ENCODE measurements around the gene CTDP1.

CTDP1 gene

DNA sequence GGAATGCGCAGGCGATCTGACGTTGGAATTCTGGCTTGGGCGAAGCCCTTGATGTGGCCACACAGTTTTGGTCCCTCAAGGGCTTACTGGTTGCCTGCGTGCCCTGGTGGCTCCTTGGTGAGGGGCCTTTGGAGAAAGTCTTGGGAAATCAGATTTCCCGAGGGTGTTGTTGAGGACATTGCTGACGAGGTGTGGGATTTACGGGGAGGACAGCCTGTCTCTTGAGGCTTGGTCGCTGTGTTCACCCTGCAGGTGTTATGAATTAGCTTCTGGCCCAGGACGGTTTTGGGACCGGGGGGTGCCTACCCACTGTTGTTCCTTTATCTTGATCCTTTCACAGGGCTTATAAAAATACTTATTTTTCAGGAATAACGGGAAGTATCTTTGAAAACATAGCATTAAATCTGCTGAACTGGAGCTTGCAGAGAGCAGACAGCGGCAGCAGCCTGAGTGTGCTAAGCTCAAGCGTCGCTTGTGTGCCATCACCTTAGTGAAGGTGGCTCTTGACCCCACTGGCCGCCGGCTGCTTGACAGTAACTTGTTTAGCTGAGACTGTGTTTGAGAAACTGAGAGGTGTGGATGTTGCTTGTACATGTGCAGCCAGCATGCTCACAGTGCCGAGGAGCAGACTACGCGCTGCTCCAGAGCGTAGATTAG, 4.2 kb downstream of the CTDP1 start:
- Histone ChIP-seq H3K4me3 (ENCODE audit: extremely low read depth, insufficient read depth, low read length, poor library complexity, severe bottlenecking) (no peak overlapping the region), H3K9me3 (ENCODE audit: control insufficient read depth, low read length) (no peaks in the 10 kb centered on the region), H3K36me3 (ENCODE audit: control insufficient read depth, insufficient read depth, low read length) (peaks cover 28% of the 10 kb centered on the region), H3K27ac (ENCODE audit: low read depth, low read length, severe bottlenecking) (no peak overlapping the region), H3K4me1 (ENCODE audit: control insufficient read depth, insufficient read depth, low read length, poor library complexity, severe bottlenecking) (peaks cover 15% of the 10 kb centered on the region)
- 91 to 94% methylated on average over 18 to 19 of the region's 21 CpGs for WGBS, 2 experiments (ENCODE audit: insufficient coverage in 2 of 2)

DNA sequence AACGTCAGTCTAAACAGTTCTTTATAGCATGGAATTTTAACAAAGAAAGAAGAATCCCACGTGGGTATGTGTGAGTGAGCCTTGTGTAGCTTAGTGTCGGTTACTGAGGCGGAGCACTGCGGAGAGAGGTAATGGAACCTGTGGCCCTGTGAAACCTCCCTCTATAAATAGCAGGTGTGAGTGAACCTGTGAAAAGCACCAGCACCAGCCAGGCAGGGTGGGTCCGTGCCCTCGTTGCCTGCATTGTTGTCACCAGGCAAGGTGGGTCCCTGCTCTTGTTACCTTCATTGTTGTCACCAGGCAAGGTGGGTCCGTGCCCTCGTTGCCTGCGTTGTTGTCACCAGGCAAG, 4.7 kb downstream of the CTDP1 start:
- H3K27ac ChIP-seq (ENCODE audit: low read depth, low read length, severe bottlenecking): no peak overlapping the region
- 83 to 93% methylated on average over 7 to 9 of the region's 10 CpGs for WGBS, 2 experiments (ENCODE audit: insufficient coverage in 2 of 2)
- peaks cover 15% of the 10 kb centered on the region for H3K4me1 ChIP-seq (ENCODE audit: control insufficient read depth, insufficient read depth, low read length, poor library complexity, severe bottlenecking)
- H3K9me3 ChIP-seq (ENCODE audit: control insufficient read depth, low read length): no peaks in the 10 kb centered on the region
- peaks cover 28% of the 10 kb centered on the region for H3K36me3 ChIP-seq (ENCODE audit: control insufficient read depth, insufficient read depth, low read length)
- no peak overlapping the region for H3K4me3 ChIP-seq (ENCODE audit: extremely low read depth, insufficient read depth, low read length, poor library complexity, severe bottlenecking)

DNA sequence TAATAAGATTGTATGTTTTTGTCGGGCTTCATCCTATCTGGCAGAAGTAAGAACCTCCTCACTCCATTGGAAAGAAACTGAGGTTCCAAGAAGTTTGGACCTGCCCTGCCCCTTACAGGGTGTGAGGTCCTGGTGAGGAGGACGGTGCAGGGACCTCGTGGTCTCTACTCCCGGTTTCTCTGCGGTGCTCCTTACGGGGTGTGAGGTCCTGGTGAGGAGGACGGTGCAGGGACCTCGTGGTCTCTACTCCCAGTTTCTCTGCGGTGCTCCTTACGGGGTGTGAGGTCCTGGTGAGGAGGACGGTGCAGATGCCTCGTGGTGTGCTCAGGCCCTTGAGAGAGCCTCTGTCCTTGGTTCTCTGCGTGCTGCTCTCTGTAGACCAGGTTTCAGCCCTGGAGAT, 5.2 kb downstream of the CTDP1 start:
- Histone ChIP-seq H3K27ac (ENCODE audit: low read depth, low read length, severe bottlenecking) (no peak overlapping the region), H3K9me3 (ENCODE audit: control insufficient read depth, low read length) (no peaks in the 10 kb centered on the region), H3K4me3 (ENCODE audit: extremely low read depth, insufficient read depth, low read length, poor library complexity, severe bottlenecking) (no peak overlapping the region), H3K4me1 (ENCODE audit: control insufficient read depth, insufficient read depth, low read length, poor library complexity, severe bottlenecking) (peaks cover 15% of the 10 kb centered on the region), H3K36me3 (ENCODE audit: control insufficient read depth, insufficient read depth, low read length) (peaks cover 28% of the 10 kb centered on the region)
- WGBS, 2 experiments (ENCODE audit: insufficient coverage in 2 of 2): 82 to 83% methylated on average over 8 to 9 of the region's 13 CpGs

DNA sequence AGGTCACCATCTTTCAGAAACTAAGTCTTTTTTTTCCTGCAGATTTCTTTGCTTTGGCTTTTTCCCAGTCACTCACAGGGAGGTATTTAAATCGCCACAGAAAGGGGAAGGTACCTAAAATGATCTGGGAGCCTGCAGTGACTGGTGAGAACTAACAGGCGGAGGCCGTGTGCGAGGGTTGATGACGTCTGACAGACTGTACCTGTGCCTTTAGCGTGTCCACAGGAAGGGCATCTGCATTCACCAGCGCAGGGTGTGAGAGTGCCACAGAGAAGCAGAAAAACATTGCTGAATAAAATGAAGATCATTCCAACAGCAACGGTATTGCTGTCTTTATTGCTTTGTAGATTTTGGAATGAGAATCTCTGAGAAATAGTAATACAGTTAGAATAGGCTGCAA, 5.7 kb downstream of the CTDP1 start:
- Histone ChIP-seq H3K4me3 (ENCODE audit: extremely low read depth, insufficient read depth, low read length, poor library complexity, severe bottlenecking) (no peak overlapping the region), H3K27ac (ENCODE audit: low read depth, low read length, severe bottlenecking) (no peak overlapping the region), H3K36me3 (ENCODE audit: control insufficient read depth, insufficient read depth, low read length) (peaks cover 28% of the 10 kb centered on the region), H3K4me1 (ENCODE audit: control insufficient read depth, insufficient read depth, low read length, poor library complexity, severe bottlenecking) (peaks cover 15% of the 10 kb centered on the region), H3K9me3 (ENCODE audit: control insufficient read depth, low read length) (no peaks in the 10 kb centered on the region)
- 94 to 95% methylated on average over 7 to 8 of the region's 8 CpGs for WGBS, 2 experiments (ENCODE audit: insufficient coverage in 2 of 2)

DNA sequence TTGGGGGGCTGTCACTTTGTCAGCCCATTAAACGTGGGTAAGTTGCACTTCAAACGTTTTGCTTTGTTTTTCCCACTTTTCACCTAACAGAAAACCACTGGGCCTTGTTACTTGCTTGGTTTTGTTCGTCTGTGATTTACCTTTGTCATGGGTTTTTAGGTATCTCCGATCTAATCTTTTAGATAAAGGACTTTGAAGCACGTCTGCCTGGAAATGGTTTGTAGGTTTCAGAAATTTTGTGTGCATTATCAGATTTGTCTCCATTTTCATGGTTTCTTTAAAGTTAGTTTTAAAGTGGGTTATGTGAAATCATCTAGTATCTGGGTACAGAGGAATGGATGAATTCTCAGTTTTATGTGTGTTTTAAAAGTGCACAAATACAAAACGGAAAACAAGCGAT, 6.4 kb downstream of the CTDP1 start:
- Histone ChIP-seq H3K4me1 (ENCODE audit: control insufficient read depth, insufficient read depth, low read length, poor library complexity, severe bottlenecking) (peaks cover 12% of the 10 kb centered on the region), H3K4me3 (ENCODE audit: extremely low read depth, insufficient read depth, low read length, poor library complexity, severe bottlenecking) (no peak overlapping the region), H3K9me3 (ENCODE audit: control insufficient read depth, low read length) (no peaks in the 10 kb centered on the region), H3K27ac (ENCODE audit: low read depth, low read length, severe bottlenecking) (no peak overlapping the region), H3K36me3 (ENCODE audit: control insufficient read depth, insufficient read depth, low read length) (peaks cover 28% of the 10 kb centered on the region)
- WGBS, 2 experiments (ENCODE audit: insufficient coverage in 2 of 2): 85 to 98% methylated on average over 4 to 7 of the region's 7 CpGs

DNA sequence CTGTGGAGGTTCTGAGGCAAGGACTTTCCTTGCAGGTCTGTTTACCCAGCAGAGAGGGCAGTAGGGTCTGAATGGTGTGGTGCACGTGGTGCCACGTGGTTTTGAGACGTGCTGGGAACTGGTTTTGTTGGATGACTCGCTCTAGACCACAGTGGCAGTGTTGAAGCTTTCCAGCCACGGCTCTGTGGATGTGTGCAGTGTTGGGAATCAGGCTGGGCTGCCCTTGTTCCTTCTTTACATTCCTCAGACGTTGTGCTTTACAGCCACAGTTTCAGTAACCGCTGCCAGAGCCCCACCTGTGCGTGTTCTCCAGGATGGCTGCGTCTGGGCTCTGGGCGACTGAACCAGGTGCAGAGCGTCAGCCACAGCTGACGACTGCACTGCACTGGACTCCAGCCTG, 8.2 kb downstream of the CTDP1 start:
- Histone ChIP-seq H3K27ac (ENCODE audit: low read depth, low read length, severe bottlenecking) (no peak overlapping the region), H3K4me3 (ENCODE audit: extremely low read depth, insufficient read depth, low read length, poor library complexity, severe bottlenecking) (no peak overlapping the region), H3K36me3 (ENCODE audit: control insufficient read depth, insufficient read depth, low read length) (peaks cover 20% of the 10 kb centered on the region), H3K9me3 (ENCODE audit: control insufficient read depth, low read length) (no peaks in the 10 kb centered on the region), H3K4me1 (ENCODE audit: control insufficient read depth, insufficient read depth, low read length, poor library complexity, severe bottlenecking) (no peaks in the 10 kb centered on the region)
- 96% methylated on average over 12 of the region's 12 CpGs for WGBS, 2 experiments (ENCODE audit: insufficient coverage in 2 of 2)

DNA sequence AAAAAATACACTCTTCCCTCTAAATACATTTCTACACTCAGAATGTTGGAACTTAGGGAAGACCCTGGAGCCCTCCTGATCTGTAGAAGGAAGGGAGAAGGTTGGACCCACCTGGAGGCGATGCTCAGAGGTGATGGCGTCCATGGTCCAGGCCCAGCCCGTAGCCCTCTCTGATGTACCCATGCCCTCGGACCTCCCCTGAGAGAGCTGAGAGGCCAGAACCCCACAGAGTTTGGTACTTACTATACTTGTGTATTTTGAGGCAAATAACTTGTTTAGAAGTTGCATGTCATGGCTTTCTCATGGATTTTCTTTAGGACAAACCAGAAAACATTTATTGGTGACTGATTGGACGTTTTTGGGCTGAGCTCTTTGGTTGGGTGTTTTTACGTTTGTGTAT, 10.5 kb downstream of the CTDP1 start:
- Histone ChIP-seq H3K36me3 (ENCODE audit: control insufficient read depth, insufficient read depth, low read length) (peaks cover under 1% of the 10 kb centered on the region), H3K9me3 (ENCODE audit: control insufficient read depth, low read length) (no peaks in the 10 kb centered on the region), H3K27ac (ENCODE audit: low read depth, low read length, severe bottlenecking) (no peak overlapping the region), H3K4me3 (ENCODE audit: extremely low read depth, insufficient read depth, low read length, poor library complexity, severe bottlenecking) (no peak overlapping the region), H3K4me1 (ENCODE audit: control insufficient read depth, insufficient read depth, low read length, poor library complexity, severe bottlenecking) (peaks cover 2% of the 10 kb centered on the region)
- 89 to 92% methylated on average over 6 of the region's 6 CpGs for WGBS, 2 experiments (ENCODE audit: insufficient coverage in 2 of 2)

DNA sequence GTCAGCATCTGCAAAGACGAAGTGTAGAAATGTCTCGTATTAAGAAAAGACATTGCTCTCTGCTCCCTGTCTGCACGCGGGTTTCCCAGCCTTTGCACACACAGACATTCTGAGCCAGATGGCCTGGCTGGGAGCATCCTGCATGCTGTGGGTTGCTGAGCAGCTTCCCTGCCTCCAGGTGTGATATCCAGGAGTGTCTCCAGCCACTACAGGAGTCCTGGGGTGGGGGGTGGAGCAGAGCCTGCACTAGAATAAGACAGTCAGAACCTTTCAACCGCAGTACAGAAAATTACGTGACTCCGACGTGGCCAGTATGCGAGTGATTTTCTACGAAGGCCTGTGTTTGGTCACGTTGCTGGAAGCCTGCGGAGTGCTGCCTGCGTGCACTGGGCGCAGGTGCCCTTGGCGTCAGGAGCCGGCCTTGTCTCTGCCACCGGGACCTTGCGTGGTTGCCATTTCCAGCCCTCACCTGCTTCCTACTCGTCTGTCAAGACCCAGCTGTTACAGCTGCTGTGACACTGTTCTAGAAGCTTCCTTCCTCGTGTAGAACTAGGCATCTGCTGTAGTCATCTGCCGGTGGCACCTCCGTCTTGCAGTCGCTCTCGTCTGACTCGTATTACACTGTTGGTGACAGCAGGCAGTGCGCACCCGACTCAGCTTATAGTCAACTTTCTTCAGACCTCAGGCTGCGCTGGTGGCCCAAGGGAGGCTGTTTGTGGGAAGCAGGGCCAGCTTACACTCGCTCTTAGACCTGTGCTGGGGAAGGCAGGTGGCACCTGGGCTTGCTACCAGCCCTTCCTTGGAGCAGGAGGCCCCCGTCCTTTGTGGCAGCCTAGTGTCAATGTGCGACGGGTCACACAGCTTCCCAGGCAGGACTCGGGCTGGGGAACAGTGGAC, 11.2 kb downstream of the CTDP1 start:
- Histone ChIP-seq H3K27ac (ENCODE audit: low read depth, low read length, severe bottlenecking) (no peak overlapping the region), H3K9me3 (ENCODE audit: control insufficient read depth, low read length) (no peaks in the 10 kb centered on the region), H3K36me3 (ENCODE audit: control insufficient read depth, insufficient read depth, low read length) (peaks cover 5% of the 10 kb centered on the region), H3K4me1 (ENCODE audit: control insufficient read depth, insufficient read depth, low read length, poor library complexity, severe bottlenecking) (peaks cover 2% of the 10 kb centered on the region), H3K4me3 (ENCODE audit: extremely low read depth, insufficient read depth, low read length, poor library complexity, severe bottlenecking) (no peak overlapping the region)
- 91 to 92% methylated on average over 33 of the region's 33 CpGs for WGBS, 2 experiments (ENCODE audit: insufficient coverage in 2 of 2)

DNA sequence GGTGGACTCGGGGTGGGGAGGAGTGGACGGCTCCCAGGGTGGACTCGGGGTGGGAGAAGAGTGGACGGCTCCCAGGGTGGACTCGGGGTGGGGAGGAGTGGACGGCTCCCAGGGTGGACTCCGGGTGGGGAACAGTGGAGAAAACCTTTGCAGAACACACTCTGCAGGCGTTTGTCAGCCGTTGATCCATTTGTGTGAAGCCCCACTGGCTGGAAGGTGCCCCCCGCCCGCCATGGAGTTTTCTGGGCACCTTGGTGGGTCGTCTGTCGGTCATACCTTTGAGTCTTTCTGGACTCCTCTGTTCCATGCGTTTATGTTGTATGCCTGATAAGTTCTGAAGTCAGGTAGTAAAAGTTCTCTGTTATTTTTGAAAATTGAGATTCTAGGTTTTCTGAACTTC, 12.5 kb downstream of the CTDP1 start:
- Histone ChIP-seq H3K4me3 (ENCODE audit: extremely low read depth, insufficient read depth, low read length, poor library complexity, severe bottlenecking) (no peak overlapping the region), H3K36me3 (ENCODE audit: control insufficient read depth, insufficient read depth, low read length) (peaks cover 15% of the 10 kb centered on the region), H3K4me1 (ENCODE audit: control insufficient read depth, insufficient read depth, low read length, poor library complexity, severe bottlenecking) (peaks cover 2% of the 10 kb centered on the region), H3K9me3 (ENCODE audit: control insufficient read depth, low read length) (no peaks in the 10 kb centered on the region), H3K27ac (ENCODE audit: low read depth, low read length, severe bottlenecking) (no peak overlapping the region)
- WGBS, 2 experiments (ENCODE audit: insufficient coverage in 2 of 2): 91 to 95% methylated on average over 8 to 10 of the region's 14 CpGs

DNA sequence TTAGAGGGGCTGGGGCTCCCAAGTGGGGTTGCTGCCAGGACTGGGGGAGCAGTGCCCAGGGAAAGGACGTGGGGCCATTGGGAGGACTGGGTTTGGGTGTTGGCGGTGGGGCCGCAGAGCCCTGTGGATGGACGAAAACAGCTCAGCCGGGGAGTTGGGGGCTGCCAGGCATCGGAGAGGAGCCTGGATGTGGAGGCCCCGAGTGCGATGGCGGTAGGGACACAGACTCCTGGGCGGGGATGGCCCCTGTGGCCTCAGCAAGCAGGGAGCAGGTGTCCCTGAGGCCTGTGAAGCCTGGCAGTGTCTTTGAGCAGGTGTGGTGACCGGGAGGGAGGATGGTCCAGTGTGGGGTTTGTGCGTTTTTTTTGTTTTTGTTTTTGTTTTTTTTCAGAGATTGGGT, 13.3 kb downstream of the CTDP1 start:
- Histone ChIP-seq H3K9me3 (ENCODE audit: control insufficient read depth, low read length) (no peaks in the 10 kb centered on the region), H3K4me3 (ENCODE audit: extremely low read depth, insufficient read depth, low read length, poor library complexity, severe bottlenecking) (no peak overlapping the region), H3K27ac (ENCODE audit: low read depth, low read length, severe bottlenecking) (no peak overlapping the region), H3K36me3 (ENCODE audit: control insufficient read depth, insufficient read depth, low read length) (peaks cover 23% of the 10 kb centered on the region), H3K4me1 (ENCODE audit: control insufficient read depth, insufficient read depth, low read length, poor library complexity, severe bottlenecking) (peaks cover 2% of the 10 kb centered on the region)
- 88 to 93% methylated on average over 10 to 11 of the region's 12 CpGs for WGBS, 2 experiments (ENCODE audit: insufficient coverage in 2 of 2)
